Hepatocyte (in vitro differentiated cells): ENCODE data around the gene CCDC197.

Experiments
- CTCF ChIP-seq: fragments of 200-600 bp; sonication (generic); IDR thresholded peaks from 2 replicates; pipeline ENCODE4 v1.5.1; 2016; ENCODE audit warnings: antibody characterized with exemption, mild to moderate bottlenecking; ENCODE audit not compliant: poor library complexity
- EZH2phosphoT487 ChIP-seq: fragments of 200-600 bp; sonication (generic); IDR thresholded peaks from one replicate; pipeline ENCODE4 v1.6.1; 2018; ENCODE audit warnings: antibody characterized with exemption, mild to moderate bottlenecking, low read depth, moderate library complexity; ENCODE audit not compliant: unreplicated experiment, severe bottlenecking

GRCh38 chr14:93953739-93954515 lies 43.2 kb upstream of the CCDC197 start:
- no peak for TF ChIP-seq CTCF
- TF ChIP-seq EZH2phosphoT487 = no peak
